Parathyroid adenoma (tissue), 2 donors: ENCODE data around the gene ECE1.
"Not testable (repeated sequence)": the region's sequence is repeated elsewhere in the genome, so short reads cannot be mapped to it uniquely, and the experiment has no call there.

Experiments
- H2AFZ ChIP-seq: fragments of 300-600 bp; sonication (generic); one replicate; pipeline ENCODE4 v1.7.0; 2017; ENCODE audit warnings: antibody characterized with exemption, mild to moderate bottlenecking
- H3K27ac ChIP-seq: fragments of 300-600 bp; sonication (generic); one replicate; pipeline ENCODE4 v1.7.0; 2017
- H3K27me3 ChIP-seq: fragments of 300-600 bp; sonication (generic); one replicate; pipeline ENCODE4 v1.7.0; 2017; ENCODE audit warnings: low read length; ENCODE audit not compliant: control insufficient read depth, insufficient read depth
- H3K36me3 ChIP-seq: fragments of 300-600 bp; sonication (generic); one replicate; pipeline ENCODE4 v1.7.0; 2017; ENCODE audit warnings: low read length; ENCODE audit not compliant: control insufficient read depth, insufficient read depth
- H3K4me1 ChIP-seq: fragments of 300-600 bp; sonication (generic); one replicate; pipeline ENCODE4 v1.7.0; 2017; ENCODE audit warnings: control low read depth
- H3K4me2 ChIP-seq: fragments of 300-600 bp; sonication (generic); one replicate; pipeline ENCODE4 v1.7.0; 2017; ENCODE audit warnings: low read length
- H3K4me3 ChIP-seq: fragments of 300-600 bp; sonication (generic); one replicate; pipeline ENCODE4 v1.7.0; 2017; ENCODE audit warnings: low read depth, low read length
- H3K79me2 ChIP-seq: fragments of 300-600 bp; sonication (generic); one replicate; pipeline ENCODE4 v1.7.0; 2017; ENCODE audit warnings: control low read depth
- H3K9ac ChIP-seq: fragments of 300-600 bp; sonication (generic); one replicate; pipeline ENCODE4 v1.7.0; 2017; ENCODE audit warnings: mild to moderate bottlenecking
- H3K9me3 ChIP-seq: fragments of 300-600 bp; sonication (generic); one replicate; pipeline ENCODE4 v1.7.0; 2017; ENCODE audit warnings: low read length; ENCODE audit not compliant: control insufficient read depth
- CTCF ChIP-seq: fragments of 300-600 bp; sonication (generic); IDR thresholded peaks from one replicate; pipeline ENCODE4 v1.7.0; 2017; ENCODE audit warnings: antibody characterized with exemption, mild to moderate bottlenecking
- donor health status: primary hyperparathyroidism.

Gene ECE1

GRCh38 chr1:21174230-21174629 lies 116.0 kb downstream of the ECE1 start:
- Histone ChIP-seq H3K27ac (peak overlapping the region; percentile 79), H3K9ac (no peak overlapping the region), H3K4me1 (peaks cover 5% of the 10 kb centered on the region), H3K79me2 (no peaks in the 10 kb centered on the region), H3K4me2 (peak overlapping the region; percentile 89), H3K9me3 (no peaks in the 10 kb centered on the region), H3K36me3 (no peaks in the 10 kb centered on the region), H2AFZ (no peak overlapping the region), H3K27me3 (no peaks in the 10 kb centered on the region), H3K4me3 (peak overlapping the region; percentile 80)
- TF ChIP-seq CTCF = no peak

DNA sequence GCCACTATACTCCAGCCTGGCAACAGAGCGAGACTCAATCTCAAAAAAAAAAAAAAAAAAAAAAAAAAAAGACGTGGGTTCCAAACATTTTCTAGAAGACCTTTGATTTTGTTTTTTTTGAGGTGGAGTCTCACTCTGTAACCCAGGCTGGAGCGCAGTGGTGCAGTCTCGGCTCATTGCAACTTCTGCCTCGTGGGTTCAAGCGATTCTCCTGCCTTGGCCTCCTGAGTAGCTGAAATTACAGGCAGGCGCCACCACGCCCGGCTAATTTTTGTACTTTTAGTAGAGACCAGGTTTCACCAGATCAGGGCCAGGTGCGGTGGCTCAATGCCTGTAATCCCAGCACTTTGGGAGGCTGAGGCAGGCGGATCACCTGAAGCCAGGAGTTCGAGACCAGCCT lies 117.2 kb downstream of the ECE1 start:
- not testable (repeated sequence) for H3K9ac ChIP-seq, H3K79me2 ChIP-seq, H3K27me3 ChIP-seq, H3K9me3 ChIP-seq, H3K4me1 ChIP-seq, H3K4me3 ChIP-seq, H3K4me2 ChIP-seq, H2AFZ ChIP-seq, H3K27ac ChIP-seq, H3K36me3 ChIP-seq

- not testable (repeated sequence) for H3K9me3 ChIP-seq, H3K4me2 ChIP-seq
- peak overlapping the region; percentile 59 for H3K27ac ChIP-seq
Observed at GRCh38 chr1:21170837-21171236, 119.4 kb downstream of the ECE1 start.

GRCh38 chr1:21168444-21168843 lies 121.8 kb downstream of the ECE1 start:
- H3K4me1 ChIP-seq = peaks cover 5% of the 10 kb centered on the region
- no peak for TF ChIP-seq CTCF
- H3K9ac ChIP-seq = no peak overlapping the region
- H2AFZ ChIP-seq = no peak overlapping the region
- no peak overlapping the region for H3K4me3 ChIP-seq
- H3K79me2 ChIP-seq = peaks cover 22% of the 10 kb centered on the region
- no peak overlapping the region for H3K27ac ChIP-seq
- H3K27me3 ChIP-seq = no peaks in the 10 kb centered on the region
- no peaks in the 10 kb centered on the region for H3K9me3 ChIP-seq
- no peak overlapping the region for H3K4me2 ChIP-seq
- no peaks in the 10 kb centered on the region for H3K36me3 ChIP-seq

More at GRCh38 chr1:21170837-21171236, 119.4 kb downstream of the ECE1 start:
- not testable (repeated sequence) for H3K36me3 ChIP-seq, H3K9ac ChIP-seq, H2AFZ ChIP-seq, H3K27me3 ChIP-seq, H3K4me1 ChIP-seq, H3K4me3 ChIP-seq
- H3K79me2 ChIP-seq = peaks cover 11% of the 10 kb centered on the region
